HepG2 (cell line): ENCODE measurements around the gene C3orf38. TPM values are rescaled to one million over a fixed set of nuclear protein-coding genes. Genes with fewer than 3 reads are reported as not detected.

Source experiments
- ATF1 ChIP-seq: IDR thresholded peaks from 2 replicates; pipeline ENCODE4 v1.6.1; 2016; ENCODE audit warnings: mild to moderate bottlenecking, control low read depth
- CBX1 ChIP-seq: IDR thresholded peaks from one replicate; pipeline ENCODE4 v1.6.1; 2016; ENCODE audit warnings: antibody characterized with exemption, low read depth
- CENPBD1 ChIP-seq: sonication (generic); formaldehyde crosslinking; IDR thresholded peaks from 2 replicates; pipeline ENCODE4 v1.8.0; 2022; ENCODE audit warnings: missing genetic modification reagents, low read depth, mild to moderate bottlenecking, borderline replicate concordance
- E2F5 ChIP-seq: sonication (generic); formaldehyde crosslinking; conservative IDR thresholded peaks from 2 replicates; pipeline ENCODE4 v1.4.0; 2020; ENCODE audit warnings: missing genetic modification reagents
- MAX ChIP-seq: IDR thresholded peaks from 2 replicates; pipeline ENCODE4 v1.6.1; 2012; ENCODE audit warnings: inconsistent platforms
- MEF2D ChIP-seq: sonication (generic); formaldehyde crosslinking; IDR thresholded peaks from 2 replicates; pipeline ENCODE4 v1.5.1; 2020; ENCODE audit warnings: mild to moderate bottlenecking, missing genetic modification reagents
- MIER3 ChIP-seq: IDR thresholded peaks from 2 replicates; pipeline ENCODE4 v1.6.1; 2016; ENCODE audit warnings: missing compliant biosample characterization, borderline replicate concordance
- NPAS2 ChIP-seq: sonication (generic); formaldehyde crosslinking; IDR thresholded peaks from 2 replicates; pipeline ENCODE4 v1.8.0; 2022; ENCODE audit warnings: mild to moderate bottlenecking, missing genetic modification reagents, borderline replicate concordance
- PATZ1 ChIP-seq: sonication (generic); formaldehyde crosslinking; IDR thresholded peaks from 2 replicates; pipeline ENCODE4 v1.4.0; 2020; ENCODE audit warnings: missing genetic modification reagents
- PHF8 ChIP-seq: sonication (generic); formaldehyde crosslinking; IDR thresholded peaks from 2 replicates; pipeline ENCODE4 v1.5.0; 2020; ENCODE audit warnings: missing genetic modification reagents
- THAP7 ChIP-seq: sonication (generic); formaldehyde crosslinking; IDR thresholded peaks from 2 replicates; pipeline ENCODE4 v1.8.1; 2023; ENCODE audit warnings: mild to moderate bottlenecking, missing genetic modification reagents
- ZNF407 ChIP-seq: sonication (generic); formaldehyde crosslinking; IDR thresholded peaks from one replicate; pipeline ENCODE4 v1.5.1; 2020; ENCODE audit warnings: mild to moderate bottlenecking, missing genetic modification reagents; ENCODE audit errors: not compliant biosample characterization
- ZNF660 ChIP-seq: sonication (generic); formaldehyde crosslinking; IDR thresholded peaks from 2 replicates; pipeline ENCODE4 v1.5.1; 2020; ENCODE audit warnings: mild to moderate bottlenecking, low read depth, missing genetic modification reagents, borderline replicate concordance
- polyA plus RNA-seq, 8 experiments: library from polyadenylated mRNA; depleted of rRNA in 3 of 8; stranded (reverse) in 7 of 8; unstranded in 1 of 8; fragments of >200 nt; fragmentation: Illumina TruSeq in 4 of 8; extraction: Trizol in 4 of 8; gene quantifications; 2 replicates each; pipeline versions ENCODE4 v1.2.1 to v1.2.3, GENCODE V29; 2011 to 2016; ENCODE audit warnings: low read depth in 4 of 8, missing spikeins in 1 of 8, mixed read lengths in 1 of 8; ENCODE audit not compliant: insufficient read depth in 1 of 8
- total RNA-seq, 5 experiments: library from RNA; depleted of rRNA; stranded (reverse); fragments of >200 nt; fragmentation: Illumina TruSeq; extraction: Trizol; gene quantifications; 2 replicates each; pipeline ENCODE4 v1.2.3, GENCODE V29; 2016; ENCODE audit warnings: low read depth in 1 of 5

C3orf38 gene
- total and polyA plus RNA-seq, 2 of the 13 experiments (the other 11 are each of a cell fraction or from before 2014, with no cell fraction given) = 6.0 to 17.5 TPM

GRCh38 chr3:88149509-88150362 is at the start of gene C3orf38 (continued):
- TF ChIP-seq E2F5 (CRISPR knock-in tag) (peak; percentile 7; the same call in 1 of the 2 replicates), MIER3 (CRISPR knock-in tag) (0 out of 2 replicates have a peak, but pooled peaks have one; percentile 40), ZNF407 (CRISPR knock-in tag) (no peak), THAP7 (CRISPR knock-in tag) (peak; percentile 90), ATF1 (peak; percentile 29; the same call in 1 of the 2 replicates), PATZ1 (CRISPR knock-in tag) (peak; percentile 89), NPAS2 (no peak), CENPBD1 (CRISPR knock-in tag) (peak; percentile 84), CBX1 (no peak), MAX (peak; percentile 86), PHF8 (CRISPR knock-in tag) (peak; percentile 97), ZNF660 (no peak), MEF2D (CRISPR knock-in tag) (peak; percentile 47; the same call in 1 of the 2 replicates)
